Glutamatergic neuron (in vitro differentiated cells): Measurements from ENCODE around the gene NHERF1. TPM values are rescaled to one million over a fixed set of nuclear protein-coding genes. Genes with fewer than 3 reads are reported as not detected.
A peak's percentile ranks its signal among the peaks of the same experiment; 100 is the strongest.

Experiments
- DNase-seq: peaks from one replicate; pipeline ENCODE4 v3.0.0; 2022
- H3K27ac Mint-ChIP-seq: one replicate; pipeline ENCODE4 v1.8.0; 2020; ENCODE audit warnings: mild to moderate bottlenecking, mixed read lengths, inconsistent platforms; ENCODE audit not compliant: unreplicated experiment
- H3K27me3 Mint-ChIP-seq: one replicate; pipeline ENCODE4 v1.8.0; 2020; ENCODE audit warnings: mild to moderate bottlenecking, moderate library complexity, mixed read lengths, inconsistent platforms; ENCODE audit not compliant: unreplicated experiment
- H3K36me3 Mint-ChIP-seq: one replicate; pipeline ENCODE4 v1.8.0; 2020; ENCODE audit warnings: mild to moderate bottlenecking, mixed read lengths, inconsistent platforms; ENCODE audit not compliant: unreplicated experiment
- H3K4me1 Mint-ChIP-seq: one replicate; pipeline ENCODE4 v1.8.0; 2020; ENCODE audit warnings: mild to moderate bottlenecking, low read depth, mixed read lengths, inconsistent platforms; ENCODE audit not compliant: unreplicated experiment
- H3K4me3 Mint-ChIP-seq: one replicate; pipeline ENCODE4 v1.8.0; 2020; ENCODE audit warnings: mild to moderate bottlenecking, mixed read lengths, inconsistent platforms; ENCODE audit not compliant: unreplicated experiment
- H3K9me3 Mint-ChIP-seq: one replicate; pipeline ENCODE4 v1.8.0; 2020; ENCODE audit warnings: mild to moderate bottlenecking, moderate library complexity, mixed read lengths, inconsistent platforms; ENCODE audit not compliant: unreplicated experiment
- total RNA-seq: library from RNA; stranded (reverse); fragmentation: NEBNext Ultra II Directional; extraction: Animal tissue kit (Norgen Biotek cat#: 25700); gene quantifications from one replicate; pipeline ENCODE4 v1.2.1, GENCODE V29; 2021; ENCODE audit not compliant: unreplicated experiment
- TF ChIP-seq, protein P1 (sequence below): fragments of 200-600 bp; sonication (generic); IDR thresholded peaks from one replicate; pipeline ENCODE4 v1.5.0; 2021; ENCODE audit not compliant: partially characterized antibody, unreplicated experiment

The NHERF1 gene
- total RNA-seq, 1 donor from 2014 or later: 26.9 TPM

- H3K36me3 Mint-ChIP-seq: no peaks in the 10 kb centered on the region
- DNase-seq: no peak
- TF ChIP-seq, protein P1, sequence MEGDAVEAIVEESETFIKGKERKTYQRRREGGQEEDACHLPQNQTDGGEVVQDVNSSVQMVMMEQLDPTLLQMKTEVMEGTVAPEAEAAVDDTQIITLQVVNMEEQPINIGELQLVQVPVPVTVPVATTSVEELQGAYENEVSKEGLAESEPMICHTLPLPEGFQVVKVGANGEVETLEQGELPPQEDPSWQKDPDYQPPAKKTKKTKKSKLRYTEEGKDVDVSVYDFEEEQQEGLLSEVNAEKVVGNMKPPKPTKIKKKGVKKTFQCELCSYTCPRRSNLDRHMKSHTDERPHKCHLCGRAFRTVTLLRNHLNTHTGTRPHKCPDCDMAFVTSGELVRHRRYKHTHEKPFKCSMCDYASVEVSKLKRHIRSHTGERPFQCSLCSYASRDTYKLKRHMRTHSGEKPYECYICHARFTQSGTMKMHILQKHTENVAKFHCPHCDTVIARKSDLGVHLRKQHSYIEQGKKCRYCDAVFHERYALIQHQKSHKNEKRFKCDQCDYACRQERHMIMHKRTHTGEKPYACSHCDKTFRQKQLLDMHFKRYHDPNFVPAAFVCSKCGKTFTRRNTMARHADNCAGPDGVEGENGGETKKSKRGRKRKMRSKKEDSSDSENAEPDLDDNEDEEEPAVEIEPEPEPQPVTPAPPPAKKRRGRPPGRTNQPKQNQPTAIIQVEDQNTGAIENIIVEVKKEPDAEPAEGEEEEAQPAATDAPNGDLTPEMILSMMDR: no peak
- no peak overlapping the region for H3K4me3 Mint-ChIP-seq
- peaks cover 5% of the 10 kb centered on the region for H3K27me3 Mint-ChIP-seq
- H3K27ac Mint-ChIP-seq: no peak overlapping the region
- no peaks in the 10 kb centered on the region for H3K4me1 Mint-ChIP-seq
- H3K9me3 Mint-ChIP-seq: peaks cover 2% of the 10 kb centered on the region
Observed at GRCh38 chr17:74767111-74767516, 18.7 kb downstream of the NHERF1 start.

DNA sequence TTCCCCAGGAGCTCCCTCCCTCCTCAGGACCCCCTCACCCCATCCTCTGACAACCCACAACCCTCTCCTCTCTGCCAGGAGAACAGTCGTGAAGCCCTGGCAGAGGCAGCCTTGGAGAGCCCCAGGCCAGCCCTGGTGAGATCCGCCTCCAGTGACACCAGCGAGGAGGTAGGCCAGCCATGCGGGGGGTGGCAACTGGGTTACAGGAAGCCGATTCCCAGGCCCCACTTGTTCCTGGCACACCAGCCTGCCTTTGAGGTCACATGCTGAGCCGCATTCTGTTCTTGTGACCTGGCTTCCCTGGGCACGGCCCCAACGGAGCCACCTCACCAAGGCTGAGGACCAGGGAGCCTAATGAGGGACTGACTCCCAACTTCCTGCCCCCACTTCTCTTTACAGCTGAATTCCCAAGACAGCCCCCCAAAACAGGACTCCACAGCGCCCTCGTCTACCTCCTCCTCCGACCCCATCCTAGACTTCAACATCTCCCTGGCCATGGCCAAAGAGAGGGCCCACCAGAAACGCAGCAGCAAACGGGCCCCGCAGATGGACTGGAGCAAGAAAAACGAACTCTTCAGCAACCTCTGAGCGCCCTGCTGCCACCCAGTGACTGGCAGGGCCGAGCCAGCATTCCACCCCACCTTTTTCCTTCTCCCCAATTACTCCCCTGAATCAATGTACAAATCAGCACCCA, 19.8 kb downstream of the NHERF1 start:
- H3K36me3 Mint-ChIP-seq: no peaks in the 10 kb centered on the region
- no peak for DNase-seq

GRCh38 chr17:74768763-74769114, 20.3 kb downstream of the NHERF1 start:
- H3K36me3 Mint-ChIP-seq: no peaks in the 10 kb centered on the region

More for the DNA sequence above, 19.8 kb downstream of the NHERF1 start:
- peaks cover 2% of the 10 kb centered on the region for H3K9me3 Mint-ChIP-seq
- H3K27me3 Mint-ChIP-seq: peaks cover 5% of the 10 kb centered on the region
- TF ChIP-seq, protein P1: no peak
- H3K4me1 Mint-ChIP-seq: no peaks in the 10 kb centered on the region
- H3K4me3 Mint-ChIP-seq: no peak overlapping the region
- H3K27ac Mint-ChIP-seq: no peak overlapping the region

GRCh38 chr17:74769266-74769855, 20.9 kb downstream of the NHERF1 start:
- Mint-ChIP-seq H3K9me3 (peaks cover 2% of the 10 kb centered on the region), H3K27ac (no peak overlapping the region), H3K4me1 (no peaks in the 10 kb centered on the region), H3K27me3 (peaks cover 5% of the 10 kb centered on the region), H3K36me3 (no peaks in the 10 kb centered on the region), H3K4me3 (no peak overlapping the region)
- no peak for DNase-seq
- TF ChIP-seq, protein P1: no peak

More at GRCh38 chr17:74768763-74769114, 20.3 kb downstream of the NHERF1 start:
- Mint-ChIP-seq H3K4me1 (no peaks in the 10 kb centered on the region), H3K9me3 (peaks cover 2% of the 10 kb centered on the region), H3K27me3 (peaks cover 5% of the 10 kb centered on the region), H3K27ac (peak overlapping the region; percentile 70), H3K4me3 (no peak overlapping the region)
- TF ChIP-seq, protein P1: no peak
- DNase-seq: no peak

- Mint-ChIP-seq H3K27me3 (peaks cover 5% of the 10 kb centered on the region), H3K9me3 (peaks cover 2% of the 10 kb centered on the region), H3K27ac (no peak overlapping the region), H3K36me3 (no peaks in the 10 kb centered on the region), H3K4me3 (no peak overlapping the region), H3K4me1 (no peaks in the 10 kb centered on the region)
- TF ChIP-seq, protein P1: no peak
- no peak for DNase-seq
Observed at GRCh38 chr17:74769856-74770497, 21.5 kb downstream of the NHERF1 start.
